GM20000 (cell line): ENCODE data around the gene HSPG2.

Source experiments
- DNase-seq: peaks from one replicate; pipeline ENCODE4 v3.0.0; 2012; ENCODE audit warnings: low spot score
- CTCF ChIP-seq: IDR thresholded peaks from 2 replicates; pipeline ENCODE4 v1.5.1; 2012; ENCODE audit warnings: mild to moderate bottlenecking, control low read depth; ENCODE audit errors: extremely low read depth, missing control alignments

Gene HSPG2

GRCh38 chr1:21913763-21914162, 23.3 kb downstream of the HSPG2 start:
- TF ChIP-seq CTCF: no peak
- no peak for DNase-seq

- DNase-seq: no peak
- no peak for TF ChIP-seq CTCF
Measured at GRCh38 chr1:21913258-21913657, 23.9 kb downstream of the HSPG2 start.

GRCh38 chr1:21912038-21912758, 24.9 kb downstream of the HSPG2 start:
- no peak for DNase-seq
- no peak for TF ChIP-seq CTCF

- DNase-seq: no peak
- no peak for TF ChIP-seq CTCF
Measured at GRCh38 chr1:21911205-21912001, 25.7 kb downstream of the HSPG2 start.

GRCh38 chr1:21910558-21911204, 26.4 kb downstream of the HSPG2 start:
- DNase-seq: no peak
- no peak for TF ChIP-seq CTCF

- TF ChIP-seq CTCF: no peak
- peak; percentile 83 for DNase-seq
Measured at GRCh38 chr1:21909787-21910503, 27.2 kb downstream of the HSPG2 start.
